HepG2 (cell line): Measurements from ENCODE around the gene ZER1. TPM values are rescaled to one million over a fixed set of nuclear protein-coding genes. Genes with fewer than 3 reads are reported as not detected.

Source experiments
- EHMT2 ChIP-seq: fragments of 200-600 bp; sonication (generic); IDR thresholded peaks from 2 replicates; pipeline ENCODE4 v1.7.0; 2017; ENCODE audit warnings: antibody characterized with exemption, low read depth, low read length, borderline replicate concordance
- MBNL3 ChIP-seq: fragments of 250-450 bp; sonication (Bioruptor Pico); conservative IDR thresholded peaks from 2 replicates; pipeline ENCODE4 v1.8.0; 2022; ENCODE audit warnings: mild to moderate bottlenecking, inconsistent platforms
- PHF8 ChIP-seq: sonication (generic); formaldehyde crosslinking; IDR thresholded peaks from 2 replicates; pipeline ENCODE4 v1.5.0; 2020; ENCODE audit warnings: missing genetic modification reagents
- RBM39 ChIP-seq: fragments of 200-400 bp; formaldehyde crosslinking; IDR thresholded peaks from one replicate; pipeline ENCODE4 v1.6.1; 2018; ENCODE audit warnings: antibody characterized with exemption, mild to moderate bottlenecking, low read depth, low read length; ENCODE audit not compliant: poor library complexity, severe bottlenecking
- SNAI1 ChIP-seq: sonication (generic); formaldehyde crosslinking; IDR thresholded peaks from 2 replicates; pipeline ENCODE4 v1.5.0; 2020; ENCODE audit warnings: mild to moderate bottlenecking, missing genetic modification reagents, borderline replicate concordance
- THAP11 ChIP-seq: IDR thresholded peaks from 2 replicates; pipeline ENCODE4 v1.6.1; 2016; ENCODE audit warnings: missing biosample characterization, missing genetic modification reagents
- ZIK1 ChIP-seq: sonication (generic); formaldehyde crosslinking; IDR thresholded peaks from 2 replicates; pipeline ENCODE4 v1.5.0; 2020; ENCODE audit warnings: mild to moderate bottlenecking, low read depth, missing genetic modification reagents, borderline replicate concordance
- ZNF30 ChIP-seq: sonication (generic); formaldehyde crosslinking; IDR thresholded peaks from 2 replicates; pipeline ENCODE4 v1.5.0; 2020; ENCODE audit warnings: mild to moderate bottlenecking, missing genetic modification reagents
- ZNF460 ChIP-seq: sonication (generic); formaldehyde crosslinking; IDR thresholded peaks from 2 replicates; pipeline ENCODE4 v1.5.1; 2020; ENCODE audit warnings: missing genetic modification reagents, mild to moderate bottlenecking, borderline replicate concordance
- ZNF567 ChIP-seq: sonication (generic); formaldehyde crosslinking; IDR thresholded peaks from 2 replicates; pipeline ENCODE4 v1.8.1; 2023; ENCODE audit warnings: mild to moderate bottlenecking, missing genetic modification reagents, borderline replicate concordance
- ZSCAN22 ChIP-seq: sonication (generic); formaldehyde crosslinking; IDR thresholded peaks from 2 replicates; pipeline ENCODE4 v1.4.0; 2020; ENCODE audit warnings: mild to moderate bottlenecking, missing genetic modification reagents
- ZSCAN25 ChIP-seq: sonication (generic); formaldehyde crosslinking; IDR thresholded peaks from 2 replicates; pipeline ENCODE4 v1.8.0; 2022; ENCODE audit warnings: mild to moderate bottlenecking, missing genetic modification reagents
- polyA plus RNA-seq, 8 experiments: library from polyadenylated mRNA; depleted of rRNA in 3 of 8; stranded (reverse) in 7 of 8; unstranded in 1 of 8; fragments of >200 nt; fragmentation: Illumina TruSeq in 4 of 8; extraction: Trizol in 4 of 8; gene quantifications; 2 replicates each; pipeline versions ENCODE4 v1.2.1 to v1.2.3, GENCODE V29; 2011 to 2016; ENCODE audit warnings: low read depth in 4 of 8, missing spikeins in 1 of 8, mixed read lengths in 1 of 8; ENCODE audit not compliant: insufficient read depth in 1 of 8
- total RNA-seq, 5 experiments: library from RNA; depleted of rRNA; stranded (reverse); fragments of >200 nt; fragmentation: Illumina TruSeq; extraction: Trizol; gene quantifications; 2 replicates each; pipeline ENCODE4 v1.2.3, GENCODE V29; 2016; ENCODE audit warnings: low read depth in 1 of 5
- TF ChIP-seq, protein P1 (sequence below): sonication (generic); formaldehyde crosslinking; IDR thresholded peaks from 2 replicates; pipeline ENCODE4 v1.8.1; 2023; ENCODE audit warnings: mild to moderate bottlenecking, missing genetic modification reagents, borderline replicate concordance
- TF ChIP-seq, protein P2 (sequence below): IDR thresholded peaks from 2 replicates; pipeline ENCODE4 v1.4.0; 2020; ENCODE audit warnings: mild to moderate bottlenecking, missing genetic modification reagents
- TF ChIP-seq, protein P3 (sequence below): sonication (generic); formaldehyde crosslinking; IDR thresholded peaks from 2 replicates; pipeline ENCODE4 v1.4.0; 2020; ENCODE audit warnings: mild to moderate bottlenecking, missing genetic modification reagents
- TF ChIP-seq, protein P4 (sequence below): IDR thresholded peaks from 2 replicates; pipeline ENCODE4 v1.6.1; 2016; ENCODE audit warnings: control low read depth
- TF ChIP-seq, protein P5 (sequence below): sonication (generic); formaldehyde crosslinking; IDR thresholded peaks from 2 replicates; pipeline ENCODE4 v1.5.0; 2020; ENCODE audit warnings: mild to moderate bottlenecking, missing genetic modification reagents
- TF ChIP-seq, protein P6 (sequence below): sonication (generic); formaldehyde crosslinking; IDR thresholded peaks from 2 replicates; pipeline ENCODE4 v1.5.0; 2020; ENCODE audit warnings: missing genetic modification reagents, mild to moderate bottlenecking, borderline replicate concordance

The ZER1 gene
- total and polyA plus RNA-seq, 2 of the 13 experiments (the other 11 are each of a cell fraction or from before 2014, with no cell fraction given) = 7.7 to 40.0 TPM

- TF ChIP-seq SNAI1 (CRISPR knock-in tag) (no peak), ZNF567 (no peak), EHMT2 (no peak), ZNF30 (no peak), THAP11 (no peak), ZSCAN25 (no peak; the same call in 1 of the 2 replicates), PHF8 (no peak), ZIK1 (CRISPR knock-in tag) (no peak), MBNL3 (CRISPR knock-in tag) (no peak), ZSCAN22 (CRISPR knock-in tag) (no peak), ZNF460 (no peak), RBM39 (no peak)
- TF ChIP-seq, protein P1, sequence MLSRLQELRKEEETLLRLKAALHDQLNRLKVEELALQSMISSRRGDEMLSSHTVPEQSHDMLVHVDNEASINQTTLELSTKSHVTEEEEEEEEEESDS = no peak
- TF ChIP-seq, protein P2, sequence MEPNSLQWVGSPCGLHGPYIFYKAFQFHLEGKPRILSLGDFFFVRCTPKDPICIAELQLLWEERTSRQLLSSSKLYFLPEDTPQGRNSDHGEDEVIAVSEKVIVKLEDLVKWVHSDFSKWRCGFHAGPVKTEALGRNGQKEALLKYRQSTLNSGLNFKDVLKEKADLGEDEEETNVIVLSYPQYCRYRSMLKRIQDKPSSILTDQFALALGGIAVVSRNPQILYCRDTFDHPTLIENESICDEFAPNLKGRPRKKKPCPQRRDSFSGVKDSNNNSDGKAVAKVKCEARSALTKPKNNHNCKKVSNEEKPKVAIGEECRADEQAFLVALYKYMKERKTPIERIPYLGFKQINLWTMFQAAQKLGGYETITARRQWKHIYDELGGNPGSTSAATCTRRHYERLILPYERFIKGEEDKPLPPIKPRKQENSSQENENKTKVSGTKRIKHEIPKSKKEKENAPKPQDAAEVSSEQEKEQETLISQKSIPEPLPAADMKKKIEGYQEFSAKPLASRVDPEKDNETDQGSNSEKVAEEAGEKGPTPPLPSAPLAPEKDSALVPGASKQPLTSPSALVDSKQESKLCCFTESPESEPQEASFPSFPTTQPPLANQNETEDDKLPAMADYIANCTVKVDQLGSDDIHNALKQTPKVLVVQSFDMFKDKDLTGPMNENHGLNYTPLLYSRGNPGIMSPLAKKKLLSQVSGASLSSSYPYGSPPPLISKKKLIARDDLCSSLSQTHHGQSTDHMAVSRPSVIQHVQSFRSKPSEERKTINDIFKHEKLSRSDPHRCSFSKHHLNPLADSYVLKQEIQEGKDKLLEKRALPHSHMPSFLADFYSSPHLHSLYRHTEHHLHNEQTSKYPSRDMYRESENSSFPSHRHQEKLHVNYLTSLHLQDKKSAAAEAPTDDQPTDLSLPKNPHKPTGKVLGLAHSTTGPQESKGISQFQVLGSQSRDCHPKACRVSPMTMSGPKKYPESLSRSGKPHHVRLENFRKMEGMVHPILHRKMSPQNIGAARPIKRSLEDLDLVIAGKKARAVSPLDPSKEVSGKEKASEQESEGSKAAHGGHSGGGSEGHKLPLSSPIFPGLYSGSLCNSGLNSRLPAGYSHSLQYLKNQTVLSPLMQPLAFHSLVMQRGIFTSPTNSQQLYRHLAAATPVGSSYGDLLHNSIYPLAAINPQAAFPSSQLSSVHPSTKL (CRISPR knock-in tag) = 0 out of 2 replicates have a peak, but pooled peaks have one; percentile 11
- TF ChIP-seq, protein P3, sequence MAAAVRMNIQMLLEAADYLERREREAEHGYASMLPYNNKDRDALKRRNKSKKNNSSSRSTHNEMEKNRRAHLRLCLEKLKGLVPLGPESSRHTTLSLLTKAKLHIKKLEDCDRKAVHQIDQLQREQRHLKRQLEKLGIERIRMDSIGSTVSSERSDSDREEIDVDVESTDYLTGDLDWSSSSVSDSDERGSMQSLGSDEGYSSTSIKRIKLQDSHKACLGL (CRISPR knock-in tag) = peak; percentile 72; the same call in 1 of the 2 replicates
- TF ChIP-seq, protein P4, sequence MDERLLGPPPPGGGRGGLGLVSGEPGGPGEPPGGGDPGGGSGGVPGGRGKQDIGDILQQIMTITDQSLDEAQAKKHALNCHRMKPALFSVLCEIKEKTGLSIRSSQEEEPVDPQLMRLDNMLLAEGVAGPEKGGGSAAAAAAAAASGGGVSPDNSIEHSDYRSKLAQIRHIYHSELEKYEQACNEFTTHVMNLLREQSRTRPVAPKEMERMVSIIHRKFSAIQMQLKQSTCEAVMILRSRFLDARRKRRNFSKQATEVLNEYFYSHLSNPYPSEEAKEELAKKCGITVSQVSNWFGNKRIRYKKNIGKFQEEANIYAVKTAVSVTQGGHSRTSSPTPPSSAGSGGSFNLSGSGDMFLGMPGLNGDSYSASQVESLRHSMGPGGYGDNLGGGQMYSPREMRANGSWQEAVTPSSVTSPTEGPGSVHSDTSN (CRISPR knock-in tag) = no peak
- TF ChIP-seq, protein P5, sequence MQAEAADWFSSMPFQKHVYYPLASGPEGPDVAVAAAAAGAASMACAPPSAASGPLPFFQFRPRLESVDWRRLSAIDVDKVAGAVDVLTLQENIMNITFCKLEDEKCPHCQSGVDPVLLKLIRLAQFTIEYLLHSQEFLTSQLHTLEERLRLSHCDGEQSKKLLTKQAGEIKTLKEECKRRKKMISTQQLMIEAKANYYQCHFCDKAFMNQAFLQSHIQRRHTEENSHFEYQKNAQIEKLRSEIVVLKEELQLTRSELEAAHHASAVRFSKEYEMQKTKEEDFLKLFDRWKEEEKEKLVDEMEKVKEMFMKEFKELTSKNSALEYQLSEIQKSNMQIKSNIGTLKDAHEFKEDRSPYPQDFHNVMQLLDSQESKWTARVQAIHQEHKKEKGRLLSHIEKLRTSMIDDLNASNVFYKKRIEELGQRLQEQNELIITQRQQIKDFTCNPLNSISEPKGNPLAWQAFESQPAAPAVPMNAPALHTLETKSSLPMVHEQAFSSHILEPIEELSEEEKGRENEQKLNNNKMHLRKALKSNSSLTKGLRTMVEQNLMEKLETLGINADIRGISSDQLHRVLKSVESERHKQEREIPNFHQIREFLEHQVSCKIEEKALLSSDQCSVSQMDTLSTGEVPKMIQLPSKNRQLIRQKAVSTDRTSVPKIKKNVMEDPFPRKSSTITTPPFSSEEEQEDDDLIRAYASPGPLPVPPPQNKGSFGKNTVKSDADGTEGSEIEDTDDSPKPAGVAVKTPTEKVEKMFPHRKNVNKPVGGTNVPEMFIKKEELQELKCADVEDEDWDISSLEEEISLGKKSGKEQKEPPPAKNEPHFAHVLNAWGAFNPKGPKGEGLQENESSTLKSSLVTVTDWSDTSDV = 0 out of 2 replicates have a peak, but pooled peaks have one; percentile 59
- TF ChIP-seq, protein P6, sequence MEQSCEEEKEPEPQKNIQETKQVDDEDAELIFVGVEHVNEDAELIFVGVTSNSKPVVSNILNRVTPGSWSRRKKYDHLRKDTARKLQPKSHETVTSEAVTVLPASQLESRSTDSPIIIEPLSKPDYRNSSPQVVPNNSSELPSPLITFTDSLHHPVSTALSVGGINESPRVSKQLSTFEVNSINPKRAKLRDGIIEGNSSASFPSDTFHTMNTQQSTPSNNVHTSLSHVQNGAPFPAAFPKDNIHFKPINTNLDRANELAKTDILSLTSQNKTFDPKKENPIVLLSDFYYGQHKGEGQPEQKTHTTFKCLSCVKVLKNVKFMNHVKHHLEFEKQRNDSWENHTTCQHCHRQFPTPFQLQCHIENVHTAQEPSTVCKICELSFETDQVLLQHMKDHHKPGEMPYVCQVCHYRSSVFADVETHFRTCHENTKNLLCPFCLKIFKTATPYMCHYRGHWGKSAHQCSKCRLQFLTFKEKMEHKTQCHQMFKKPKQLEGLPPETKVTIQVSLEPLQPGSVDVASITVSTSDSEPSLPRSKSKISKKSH (CRISPR knock-in tag) = no peak
Measured at GRCh38 chr9:128818839-128819715, 47.4 kb upstream of the ZER1 start (continued).
